ENCODE data around the gene MERTK. TPM values are rescaled to one million over a fixed set of nuclear protein-coding genes. Genes with fewer than 3 reads are reported as not detected.
A peak's percentile ranks its signal among the peaks of the same experiment; 100 is the strongest.

MERTK gene
- total and polyA plus RNA-seq, 10 of the 15 experiments (the other 5 are each of a cell fraction or from before 2014, with no cell fraction given) = 0.13 to 30.6 (median 0.50) TPM

DNA sequence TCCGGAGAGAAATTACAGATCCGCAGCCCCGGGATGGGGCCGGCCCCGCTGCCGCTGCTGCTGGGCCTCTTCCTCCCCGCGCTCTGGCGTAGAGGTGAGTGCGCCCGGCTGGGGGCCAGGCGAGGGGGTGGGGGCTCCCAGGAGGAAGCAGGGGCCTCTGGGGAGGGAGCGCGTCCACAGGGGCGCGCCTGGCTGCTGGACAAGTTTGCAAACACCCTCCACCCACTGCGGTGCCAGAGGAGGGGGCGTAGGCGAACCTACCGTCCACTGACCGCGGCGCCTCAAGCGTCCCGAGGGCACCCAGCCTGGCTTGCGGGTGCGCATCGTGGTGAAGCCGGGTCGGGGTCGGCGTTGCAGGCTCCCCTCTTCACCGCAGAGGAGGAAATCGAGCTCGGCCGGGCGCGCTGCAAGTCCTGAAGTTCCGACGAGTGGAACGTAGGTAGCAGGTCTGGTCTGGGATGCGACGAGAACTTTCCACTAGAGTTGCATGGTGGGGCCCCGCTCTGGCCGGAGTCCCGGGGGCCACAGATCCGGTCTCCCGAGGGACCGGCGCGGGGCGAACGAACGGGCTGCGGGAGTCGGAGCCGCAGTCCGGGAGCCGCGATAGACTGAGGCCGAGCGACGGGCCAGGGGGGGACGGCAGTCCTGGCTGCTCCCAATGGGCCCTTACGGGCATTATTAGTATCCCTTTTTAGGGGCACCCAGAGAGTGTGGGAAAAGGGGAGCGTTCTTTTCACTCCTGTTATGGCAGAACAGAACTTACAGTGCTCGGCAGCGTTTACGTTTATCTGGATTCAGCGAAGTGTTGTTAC lies 502 bp downstream of the MERTK start (continued):
- TF ChIP-seq ATF2 (IDR thresholded peaks at IDR 0.05; ENCODE audit: low read length) (no peak), POLR2A (IDR thresholded peaks at IDR 0.05; ENCODE audit: low read depth, low read length) (no peak), MYB (IDR thresholded peaks at IDR 0.05; ENCODE audit: borderline replicate concordance, low read depth, low read length) (no peak), TCF12 (IDR thresholded peaks at IDR 0.05; ENCODE audit: low read depth, low read length) (no peak), NKRF (conservative IDR thresholded peaks at IDR 0.05) (peak; percentile 27; the same call in 1 of the 2 replicates), IRF4 (IDR thresholded peaks at IDR 0.05; ENCODE audit: low read depth, low read length) (no peak), NR2C1 (IDR thresholded peaks at IDR 0.05) (no peak), MEF2B (IDR thresholded peaks at IDR 0.05; ENCODE audit: partially characterized antibody, poor library complexity, severe bottlenecking) (peak; percentile 58), ZBTB4 (CRISPR knock-in tag; IDR thresholded peaks at IDR 0.05) (no peak), SPI1 (IDR thresholded peaks at IDR 0.05; ENCODE audit: borderline replicate concordance, insufficient read depth, low read depth, low read length) (no peak)
- TF ChIP-seq, protein P1, sequence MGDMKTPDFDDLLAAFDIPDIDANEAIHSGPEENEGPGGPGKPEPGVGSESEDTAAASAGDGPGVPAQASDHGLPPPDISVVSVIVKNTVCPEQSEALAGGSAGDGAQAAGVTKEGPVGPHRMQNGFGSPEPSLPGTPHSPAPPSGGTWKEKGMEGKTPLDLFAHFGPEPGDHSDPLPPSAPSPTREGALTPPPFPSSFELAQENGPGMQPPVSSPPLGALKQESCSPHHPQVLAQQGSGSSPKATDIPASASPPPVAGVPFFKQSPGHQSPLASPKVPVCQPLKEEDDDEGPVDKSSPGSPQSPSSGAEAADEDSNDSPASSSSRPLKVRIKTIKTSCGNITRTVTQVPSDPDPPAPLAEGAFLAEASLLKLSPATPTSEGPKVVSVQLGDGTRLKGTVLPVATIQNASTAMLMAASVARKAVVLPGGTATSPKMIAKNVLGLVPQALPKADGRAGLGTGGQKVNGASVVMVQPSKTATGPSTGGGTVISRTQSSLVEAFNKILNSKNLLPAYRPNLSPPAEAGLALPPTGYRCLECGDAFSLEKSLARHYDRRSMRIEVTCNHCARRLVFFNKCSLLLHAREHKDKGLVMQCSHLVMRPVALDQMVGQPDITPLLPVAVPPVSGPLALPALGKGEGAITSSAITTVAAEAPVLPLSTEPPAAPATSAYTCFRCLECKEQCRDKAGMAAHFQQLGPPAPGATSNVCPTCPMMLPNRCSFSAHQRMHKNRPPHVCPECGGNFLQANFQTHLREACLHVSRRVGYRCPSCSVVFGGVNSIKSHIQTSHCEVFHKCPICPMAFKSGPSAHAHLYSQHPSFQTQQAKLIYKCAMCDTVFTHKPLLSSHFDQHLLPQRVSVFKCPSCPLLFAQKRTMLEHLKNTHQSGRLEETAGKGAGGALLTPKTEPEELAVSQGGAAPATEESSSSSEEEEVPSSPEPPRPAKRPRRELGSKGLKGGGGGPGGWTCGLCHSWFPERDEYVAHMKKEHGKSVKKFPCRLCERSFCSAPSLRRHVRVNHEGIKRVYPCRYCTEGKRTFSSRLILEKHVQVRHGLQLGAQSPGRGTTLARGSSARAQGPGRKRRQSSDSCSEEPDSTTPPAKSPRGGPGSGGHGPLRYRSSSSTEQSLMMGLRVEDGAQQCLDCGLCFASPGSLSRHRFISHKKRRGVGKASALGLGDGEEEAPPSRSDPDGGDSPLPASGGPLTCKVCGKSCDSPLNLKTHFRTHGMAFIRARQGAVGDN (IDR thresholded peaks at IDR 0.05) = no peak

All from GM12878 (cell line).